Neural cell (in vitro differentiated cells): ENCODE results near the gene ATXN10. TPM values are rescaled to one million over a fixed set of nuclear protein-coding genes. Genes with fewer than 3 reads are reported as not detected.

Experiments
- H2AFZ ChIP-seq: fragments of 200-600, 300-800 bp; sonication (generic), shearing (Covaris generic); 2 replicates; pipeline ENCODE4 v1.6.0; 2014; ENCODE audit warnings: low read depth, mild to moderate bottlenecking, antibody characterized with exemption, low read length, moderate library complexity
- H3F3A ChIP-seq: fragments of 200-600 bp; shearing (Covaris generic); 2 replicates; pipeline ENCODE4 v1.6.1; 2016; ENCODE audit warnings: mild to moderate bottlenecking, moderate library complexity, mixed read lengths, antibody characterized with exemption, low read length; ENCODE audit not compliant: insufficient read depth, poor library complexity, severe bottlenecking
- H3K27ac ChIP-seq: fragments of 200-600, 300-800 bp; sonication (generic), shearing (Covaris generic); 2 replicates; pipeline ENCODE4 v1.5.1; 2014; ENCODE audit warnings: mild to moderate bottlenecking, low read length, moderate library complexity
- H3K27me3 ChIP-seq: fragments of 300-800, 200-600 bp; sonication (generic), shearing (Covaris generic); 2 replicates; pipeline ENCODE4 v1.6.0; 2014; ENCODE audit warnings: mild to moderate bottlenecking, low read depth, low read length, moderate library complexity; ENCODE audit not compliant: insufficient read depth
- H3K36me3 ChIP-seq: fragments of 300-800, 200-600 bp; sonication (generic), shearing (Covaris generic); 2 replicates; pipeline ENCODE4 v1.5.1; 2014; ENCODE audit warnings: mild to moderate bottlenecking, antibody characterized with exemption, low read length, moderate library complexity; ENCODE audit not compliant: insufficient read depth
- H3K4me2 ChIP-seq: fragments of 300-800, 200-600 bp; sonication (generic), shearing (Covaris generic); 2 replicates; pipeline ENCODE4 v1.6.0; 2014; ENCODE audit warnings: mild to moderate bottlenecking, low read length
- H3K4me3 ChIP-seq: fragments of 300-800, 200-600 bp; sonication (generic), shearing (Covaris generic); 2 replicates; pipeline ENCODE4 v1.5.1; 2014; ENCODE audit warnings: mild to moderate bottlenecking, low read length, moderate library complexity
- H3K79me2 ChIP-seq: fragments of 200-600 bp; shearing (Covaris generic); replicated peaks from 2 replicates; pipeline ENCODE4 v1.6.0; 2014; ENCODE audit warnings: mild to moderate bottlenecking, low read length, moderate library complexity; ENCODE audit not compliant: insufficient read depth
- H3K9ac ChIP-seq: fragments of 300-800, 200-600 bp; sonication (generic), shearing (Covaris generic); 2 replicates; pipeline ENCODE4 v1.6.1; 2016; ENCODE audit warnings: mild to moderate bottlenecking, low read length, mixed read lengths
- H3K9me2 ChIP-seq: fragments of 200-600 bp; shearing (Covaris generic); 2 replicates; pipeline ENCODE4 v1.6.1; 2016; ENCODE audit warnings: mild to moderate bottlenecking, low read length, mixed read lengths; ENCODE audit not compliant: insufficient read depth
- H3K9me3 ChIP-seq: fragments of 200-600, 300-800 bp; sonication (generic), shearing (Covaris generic); 2 replicates; pipeline ENCODE4 v1.6.1; 2016; ENCODE audit warnings: mild to moderate bottlenecking, mixed run types, low read length, moderate library complexity, mixed read lengths
- H4K20me1 ChIP-seq: fragments of 200-600 bp; shearing (Covaris generic); 2 replicates; pipeline ENCODE4 v1.6.1; 2016; ENCODE audit warnings: mild to moderate bottlenecking, mixed run types; ENCODE audit not compliant: insufficient read depth
- EP300 ChIP-seq: fragments of 450-650 bp; conservative IDR thresholded peaks from 2 replicates; pipeline ENCODE4 v1.6.1; 2014; ENCODE audit warnings: antibody characterized with exemption, mild to moderate bottlenecking, moderate library complexity; ENCODE audit not compliant: poor library complexity, severe bottlenecking
- EZH2 ChIP-seq: fragments of 200-600, 300-800 bp; shearing (Covaris generic), sonication (generic); IDR thresholded peaks from 2 replicates; pipeline ENCODE4 v1.6.1; 2014; ENCODE audit warnings: antibody characterized with exemption, low read length, borderline replicate concordance, mild to moderate bottlenecking; ENCODE audit not compliant: insufficient read depth, poor library complexity, severe bottlenecking
- MXI1 ChIP-seq: fragments of 450-650 bp; conservative IDR thresholded peaks from 2 replicates; pipeline ENCODE4 v1.6.1; 2014; ENCODE audit warnings: antibody characterized with exemption, mild to moderate bottlenecking; ENCODE audit not compliant: poor library complexity, severe bottlenecking
- POLR2AphosphoS5 ChIP-seq: IDR thresholded peaks from 2 replicates; pipeline ENCODE4 v1.6.1; 2012
- RAD21 ChIP-seq: fragments of 450-650 bp; conservative IDR thresholded peaks from 2 replicates; pipeline ENCODE4 v1.6.1; 2014; ENCODE audit warnings: antibody characterized with exemption, mild to moderate bottlenecking, moderate library complexity
- SMC3 ChIP-seq: fragments of 450-650 bp; conservative IDR thresholded peaks from 2 replicates; pipeline ENCODE4 v1.6.1; 2014; ENCODE audit warnings: antibody characterized with exemption, mild to moderate bottlenecking, moderate library complexity; ENCODE audit not compliant: poor library complexity
- TAF1 ChIP-seq: IDR thresholded peaks from 2 replicates; pipeline ENCODE4 v1.6.1; 2012; ENCODE audit warnings: low read depth
- polyA plus RNA-seq: library from polyadenylated mRNA; depleted of rRNA; stranded (reverse); fragments of >200 nt; gene quantifications from 2 replicates; pipeline ENCODE4 v1.2.3, GENCODE V29; 2014
- TF ChIP-seq, protein P1 (sequence below): fragments of 450-650 bp; IDR thresholded peaks from 2 replicates; pipeline ENCODE4 v1.5.1; 2014; ENCODE audit warnings: antibody characterized with exemption, mild to moderate bottlenecking, moderate library complexity; ENCODE audit not compliant: poor library complexity, severe bottlenecking
- TF ChIP-seq, protein P2 (sequence below): IDR thresholded peaks from 2 replicates; pipeline ENCODE4 v1.6.1; 2012; ENCODE audit warnings: borderline replicate concordance

ATXN10 gene
- polyA plus RNA-seq, 1 donor from 2014 or later = 321 TPM

DNA sequence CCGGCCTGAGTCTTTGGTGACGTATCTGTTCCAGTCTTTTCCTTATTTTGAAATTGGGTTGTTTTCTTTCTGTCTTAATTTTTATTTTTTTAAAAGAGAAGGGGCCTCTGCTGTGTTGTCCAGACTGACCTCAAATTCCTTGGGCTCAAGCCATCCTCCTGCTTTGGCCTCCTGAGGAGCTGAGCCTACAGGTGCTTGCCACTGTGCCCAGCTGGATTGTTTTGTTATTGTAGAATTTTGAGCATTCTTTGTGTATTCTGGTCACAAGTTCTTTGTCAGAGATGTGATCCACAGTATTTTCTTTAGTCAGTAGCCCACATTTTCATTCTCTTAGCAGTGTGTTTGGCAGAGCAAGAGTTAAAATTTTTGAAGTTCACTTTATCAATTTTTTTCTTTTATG is 100.1 kb downstream of the ATXN10 start:
- Histone ChIP-seq H4K20me1 (no peaks in the 10 kb centered on the region), H3K79me2 (no peaks in the 10 kb centered on the region), H2AFZ (no peak overlapping the region), H3K4me3 (no peak overlapping the region), H3K4me2 (no peak overlapping the region), H3F3A (no peaks in the 10 kb centered on the region), H3K36me3 (no peaks in the 10 kb centered on the region), H3K27ac (no peak overlapping the region), H3K9me3 (no peaks in the 10 kb centered on the region), H3K9me2 (no peaks in the 10 kb centered on the region), H3K27me3 (no peaks in the 10 kb centered on the region), H3K9ac (no peak overlapping the region)
- no peak for TF ChIP-seq SMC3
- TF ChIP-seq, protein P1, sequence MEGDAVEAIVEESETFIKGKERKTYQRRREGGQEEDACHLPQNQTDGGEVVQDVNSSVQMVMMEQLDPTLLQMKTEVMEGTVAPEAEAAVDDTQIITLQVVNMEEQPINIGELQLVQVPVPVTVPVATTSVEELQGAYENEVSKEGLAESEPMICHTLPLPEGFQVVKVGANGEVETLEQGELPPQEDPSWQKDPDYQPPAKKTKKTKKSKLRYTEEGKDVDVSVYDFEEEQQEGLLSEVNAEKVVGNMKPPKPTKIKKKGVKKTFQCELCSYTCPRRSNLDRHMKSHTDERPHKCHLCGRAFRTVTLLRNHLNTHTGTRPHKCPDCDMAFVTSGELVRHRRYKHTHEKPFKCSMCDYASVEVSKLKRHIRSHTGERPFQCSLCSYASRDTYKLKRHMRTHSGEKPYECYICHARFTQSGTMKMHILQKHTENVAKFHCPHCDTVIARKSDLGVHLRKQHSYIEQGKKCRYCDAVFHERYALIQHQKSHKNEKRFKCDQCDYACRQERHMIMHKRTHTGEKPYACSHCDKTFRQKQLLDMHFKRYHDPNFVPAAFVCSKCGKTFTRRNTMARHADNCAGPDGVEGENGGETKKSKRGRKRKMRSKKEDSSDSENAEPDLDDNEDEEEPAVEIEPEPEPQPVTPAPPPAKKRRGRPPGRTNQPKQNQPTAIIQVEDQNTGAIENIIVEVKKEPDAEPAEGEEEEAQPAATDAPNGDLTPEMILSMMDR = no peak
- no peak for TF ChIP-seq EZH2
- TF ChIP-seq, protein P2, sequence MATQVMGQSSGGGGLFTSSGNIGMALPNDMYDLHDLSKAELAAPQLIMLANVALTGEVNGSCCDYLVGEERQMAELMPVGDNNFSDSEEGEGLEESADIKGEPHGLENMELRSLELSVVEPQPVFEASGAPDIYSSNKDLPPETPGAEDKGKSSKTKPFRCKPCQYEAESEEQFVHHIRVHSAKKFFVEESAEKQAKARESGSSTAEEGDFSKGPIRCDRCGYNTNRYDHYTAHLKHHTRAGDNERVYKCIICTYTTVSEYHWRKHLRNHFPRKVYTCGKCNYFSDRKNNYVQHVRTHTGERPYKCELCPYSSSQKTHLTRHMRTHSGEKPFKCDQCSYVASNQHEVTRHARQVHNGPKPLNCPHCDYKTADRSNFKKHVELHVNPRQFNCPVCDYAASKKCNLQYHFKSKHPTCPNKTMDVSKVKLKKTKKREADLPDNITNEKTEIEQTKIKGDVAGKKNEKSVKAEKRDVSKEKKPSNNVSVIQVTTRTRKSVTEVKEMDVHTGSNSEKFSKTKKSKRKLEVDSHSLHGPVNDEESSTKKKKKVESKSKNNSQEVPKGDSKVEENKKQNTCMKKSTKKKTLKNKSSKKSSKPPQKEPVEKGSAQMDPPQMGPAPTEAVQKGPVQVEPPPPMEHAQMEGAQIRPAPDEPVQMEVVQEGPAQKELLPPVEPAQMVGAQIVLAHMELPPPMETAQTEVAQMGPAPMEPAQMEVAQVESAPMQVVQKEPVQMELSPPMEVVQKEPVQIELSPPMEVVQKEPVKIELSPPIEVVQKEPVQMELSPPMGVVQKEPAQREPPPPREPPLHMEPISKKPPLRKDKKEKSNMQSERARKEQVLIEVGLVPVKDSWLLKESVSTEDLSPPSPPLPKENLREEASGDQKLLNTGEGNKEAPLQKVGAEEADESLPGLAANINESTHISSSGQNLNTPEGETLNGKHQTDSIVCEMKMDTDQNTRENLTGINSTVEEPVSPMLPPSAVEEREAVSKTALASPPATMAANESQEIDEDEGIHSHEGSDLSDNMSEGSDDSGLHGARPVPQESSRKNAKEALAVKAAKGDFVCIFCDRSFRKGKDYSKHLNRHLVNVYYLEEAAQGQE = no peak
- TF ChIP-seq EP300 = no peak
- no peak for TF ChIP-seq MXI1
- TF ChIP-seq TAF1 = no peak
- no peak for TF ChIP-seq POLR2AphosphoS5
- no peak for TF ChIP-seq RAD21

DNA sequence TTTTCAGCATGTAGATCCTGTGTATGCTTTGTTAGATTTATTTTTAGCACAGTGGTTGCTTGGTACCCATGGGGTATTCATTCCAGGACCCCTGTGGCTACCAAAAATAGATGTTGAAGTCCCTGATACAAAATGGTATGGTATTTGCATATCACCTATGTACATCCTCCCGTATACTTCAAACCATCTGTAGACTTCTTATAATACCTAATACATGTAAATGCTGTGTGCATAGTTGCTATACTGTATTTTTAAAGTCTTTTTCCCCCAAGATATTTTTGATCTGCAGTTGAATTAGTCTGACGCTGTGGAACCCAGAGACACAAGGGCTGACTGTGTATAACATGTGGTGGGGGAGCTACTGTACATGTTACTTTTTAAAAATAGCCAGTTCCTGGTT is 101.1 kb downstream of the ATXN10 start:
- H3K79me2 ChIP-seq = no peaks in the 10 kb centered on the region
- no peaks in the 10 kb centered on the region for H3K36me3 ChIP-seq
- H3K27ac ChIP-seq = no peak overlapping the region
- no peak overlapping the region for H3K4me3 ChIP-seq
- no peaks in the 10 kb centered on the region for H3F3A ChIP-seq
- H3K9me3 ChIP-seq = no peaks in the 10 kb centered on the region
- H3K4me2 ChIP-seq = no peak overlapping the region
- no peaks in the 10 kb centered on the region for H3K27me3 ChIP-seq
- no peak overlapping the region for H3K9ac ChIP-seq
- H4K20me1 ChIP-seq = no peaks in the 10 kb centered on the region
- H3K9me2 ChIP-seq = no peaks in the 10 kb centered on the region
- no peak for TF ChIP-seq SMC3
- no peak for TF ChIP-seq POLR2AphosphoS5
- TF ChIP-seq RAD21 = no peak
- TF ChIP-seq MXI1 = no peak
- TF ChIP-seq, protein P1 = no peak
- TF ChIP-seq EP300 = no peak
- TF ChIP-seq TAF1 = no peak
- TF ChIP-seq, protein P2 = no peak
- TF ChIP-seq EZH2 = no peak
- H2AFZ ChIP-seq = no peak overlapping the region
